GM12878 (cell line): ENCODE data around the gene LURAP1L. TPM values are rescaled to one million over a fixed set of nuclear protein-coding genes. Genes with fewer than 3 reads are reported as not detected.

Experiments used
- ATAC-seq: fragments of 200-7000 bp; cut with Tn5 transposase; 3 replicates; pipeline ENCODE4 v1.9.1; 2020; ENCODE audit warnings: mild to moderate bottlenecking, moderate library complexity
- BruUV-seq: library from RNA; stranded (reverse); fragments of 400-500 nt; replicated peaks from 2 replicates; lab custom pipeline; 2021; lab: Mats Ljungman, UMichigan
- CTCF ChIA-PET: fragments of 300-600 bp; sonication (Branson Sonifier 250); formaldehyde crosslinking; extraction: SDS; loops from one replicate; lab custom pipeline; 2021; ENCODE audit warnings: inconsistent platforms; lab: Yijun Ruan, JAX
- POLR2A ChIA-PET: fragments of 350-600 bp; formaldehyde crosslinking; extraction: SDS; loops from one replicate; lab custom pipeline; 2021; ENCODE audit warnings: inconsistent platforms; lab: Charles Lee
- RAD21 ChIA-PET: fragments of 300-600 bp; sonication (Branson Sonifier 250); formaldehyde crosslinking; loops from one replicate; lab custom pipeline; 2023; ENCODE audit warnings: antibody characterized with exemption; ENCODE audit not compliant: unreplicated experiment; lab: Charles Lee
- SMC1A ChIA-PET: fragments of 300-600 bp; sonication (Branson Sonifier 250); formaldehyde crosslinking; loops from one replicate; lab custom pipeline; 2023; ENCODE audit not compliant: unreplicated experiment, uncharacterized antibody; lab: Charles Lee
- DNase-seq: peaks from one replicate; pipeline ENCODE4 v3.0.0-alpha.2; 2011; ENCODE audit warnings: low read depth, low spot score
- FAIRE-seq: peaks from 3 replicates; lab custom pipeline; 2011; peaks lifted over from hg19 to GRCh38; lab: Jason Lieb, UNC
- H2AFZ ChIP-seq: 2 replicates; pipeline ENCODE4 v1.6.0; 2011; ENCODE audit warnings: low read depth, low read length, control low read depth; ENCODE audit not compliant: control insufficient read depth
- H3K27ac ChIP-seq: 2 replicates; pipeline ENCODE4 v1.5.1; 2011; ENCODE audit warnings: control low read depth; ENCODE audit not compliant: control insufficient read depth, insufficient read depth
- H3K27me3 ChIP-seq, 2 experiments: replicated peaks in 1 of 2; 2 replicates each; pipeline versions ENCODE4 v1.6.0 to v1.6.1; 2011; ENCODE audit warnings: low read length in 1 of 2; ENCODE audit not compliant: control insufficient read depth in 2 of 2, insufficient read depth in 2 of 2
- H3K36me3 ChIP-seq, 2 experiments: 2 replicates each; pipeline ENCODE4 v1.5.1; 2011; ENCODE audit warnings: low read length in 1 of 2; ENCODE audit not compliant: control insufficient read depth in 2 of 2, insufficient read depth in 2 of 2
- H3K4me1 ChIP-seq: 2 replicates; pipeline ENCODE4 v1.6.1; 2011; ENCODE audit warnings: mild to moderate bottlenecking, low read length, moderate library complexity, mixed read lengths; ENCODE audit not compliant: control insufficient read depth, insufficient read depth
- H3K4me2 ChIP-seq: 2 replicates; pipeline ENCODE4 v1.6.0; 2011; ENCODE audit warnings: control low read depth; ENCODE audit not compliant: control insufficient read depth, insufficient read depth
- H3K4me3 ChIP-seq: fragments of 200-600 bp; sonication (generic); 2 replicates; pipeline ENCODE4 v1.5.1; 2016
- H3K79me2 ChIP-seq: 2 replicates; pipeline ENCODE4 v1.6.0; 2011; ENCODE audit warnings: low read length; ENCODE audit not compliant: control insufficient read depth, insufficient read depth
- H3K9ac ChIP-seq: 2 replicates; pipeline ENCODE4 v1.8.0; 2011; ENCODE audit warnings: low read length, control low read depth, mixed read lengths; ENCODE audit not compliant: control insufficient read depth, insufficient read depth
- H3K9me3 ChIP-seq: replicated peaks from 3 replicates; pipeline ENCODE4 v1.5.1; 2011; ENCODE audit warnings: mild to moderate bottlenecking, low read length; ENCODE audit not compliant: control insufficient read depth, insufficient read depth
- H4K20me1 ChIP-seq: 2 replicates; pipeline ENCODE4 v1.6.0; 2011; ENCODE audit not compliant: control insufficient read depth, insufficient read depth
- BCL3 ChIP-seq: IDR thresholded peaks from 2 replicates; pipeline ENCODE4 v1.6.1; 2011; ENCODE audit warnings: borderline replicate concordance, low read depth, mild to moderate bottlenecking, moderate library complexity, low read length; ENCODE audit not compliant: insufficient read depth, poor library complexity, severe bottlenecking
- HCFC1 ChIP-seq: fragments of 150-350 bp; IDR thresholded peaks from 2 replicates; pipeline ENCODE4 v1.6.1; 2014; ENCODE audit warnings: low read length
- NFXL1 ChIP-seq: fragments of 450-650 bp; IDR thresholded peaks from 2 replicates; pipeline ENCODE4 v1.6.1; 2017; ENCODE audit warnings: antibody characterized with exemption, mild to moderate bottlenecking, borderline replicate concordance
- POLR2AphosphoS2 ChIP-seq: IDR thresholded peaks from 2 replicates; pipeline ENCODE4 v1.6.1; 2011; ENCODE audit warnings: low read depth, mild to moderate bottlenecking, low read length, improper control_type of control experiment, moderate library complexity
- POU2F2 ChIP-seq: IDR thresholded peaks from 3 replicates; pipeline ENCODE4 v1.6.1; 2011; ENCODE audit warnings: low read depth, mild to moderate bottlenecking, low read length, borderline replicate concordance
- RAD21 ChIP-seq: IDR thresholded peaks from 2 replicates; pipeline ENCODE4 v1.6.1; 2011; ENCODE audit warnings: mild to moderate bottlenecking, low read depth, low read length, moderate library complexity; ENCODE audit not compliant: insufficient read depth
- SKIL ChIP-seq: fragments of 450-650 bp; IDR thresholded peaks from 2 replicates; pipeline ENCODE4 v1.6.1; 2017; ENCODE audit warnings: mild to moderate bottlenecking, low read depth, inconsistent platforms; ENCODE audit not compliant: poor library complexity, severe bottlenecking
- TCF12 ChIP-seq: IDR thresholded peaks from 2 replicates; pipeline ENCODE4 v1.6.1; 2011; ENCODE audit warnings: low read depth, mild to moderate bottlenecking, low read length
- TCF7 ChIP-seq: IDR thresholded peaks from 2 replicates; pipeline ENCODE4 v1.6.1; 2014; ENCODE audit warnings: antibody characterized with exemption, borderline replicate concordance
- ZBED1 ChIP-seq: IDR thresholded peaks from 2 replicates; pipeline ENCODE4 v1.6.1; 2016; ENCODE audit warnings: borderline replicate concordance
- WGBS: methylation state at CpG from one replicate; pipeline ENCODE4 v1.1.6; 2016; ENCODE audit warnings: low lambda C conversion rate; ENCODE audit not compliant: insufficient replicate concordance, insufficient coverage; ENCODE audit errors: missing lambda C conversion rate; 5-methylcytosine and 5-hydroxymethylcytosine counted together
- in situ Hi-C: fragments of 300-500 bp; cut with MboI; formaldehyde crosslinking; loops from 9 replicates; pipeline ENCODE4 v1.14.3; 2018; ENCODE audit warnings: mixed read lengths
- intact Hi-C: fragments of 100-400 bp; cut with micrococcal nuclease; formaldehyde crosslinking; loops from one replicate; pipeline ENCODE4 v1.14.2; 2022; ENCODE audit not compliant: unreplicated experiment
- polyA plus RNA-seq, 11 experiments: library from polyadenylated mRNA; depleted of rRNA in 4 of 11; unstranded in 6 of 11; stranded (reverse) in 5 of 11; fragments of >200 nt; fragmentation: Nextera tagmentation in 4 of 11; fragmentation: Illumina TruSeq in 1 of 11; extraction: Ambion mirVana in 4 of 11; extraction: Trizol in 1 of 11; gene quantifications; 1 replicate in 1 of 11; 2 replicates in 10 of 11; pipeline versions ENCODE4 v1.2.1 to v1.2.3, GENCODE V29; 2011 to 2016; ENCODE audit warnings: inconsistent platforms in 2 of 11, missing spikeins in 2 of 11, low read depth in 1 of 11
- total RNA-seq, 4 experiments: library from RNA; depleted of rRNA in 3 of 4; stranded (reverse); fragments of >200 nt in 3 of 4; fragmentation: Illumina TruSeq in 1 of 4; extraction: Trizol in 1 of 4; gene quantifications; 2 replicates each; pipeline versions ENCODE4 v1.2.1 to v1.2.3, GENCODE V29; 2013 to 2021
- TF ChIP-seq, protein P1 (sequence below): fragments of 450-650 bp; IDR thresholded peaks from 2 replicates; pipeline ENCODE4 v1.6.1; 2014; ENCODE audit warnings: mild to moderate bottlenecking
- TF ChIP-seq, protein P2 (sequence below): fragments of 450-650 bp; conservative IDR thresholded peaks from 2 replicates; pipeline ENCODE4 v1.6.1; 2017; ENCODE audit warnings: mild to moderate bottlenecking, moderate library complexity
- TF ChIP-seq, protein P3 (sequence below): fragments of 450-650 bp; IDR thresholded peaks from 2 replicates; pipeline ENCODE4 v1.6.1; 2017; ENCODE audit warnings: low read depth, mild to moderate bottlenecking, moderate library complexity

The LURAP1L gene
- total and polyA plus RNA-seq, 10 of the 15 experiments (the other 5 are each of a cell fraction or from before 2014, with no cell fraction given), result 0.19 to 3.7 (median 0.69) TPM

DNA sequence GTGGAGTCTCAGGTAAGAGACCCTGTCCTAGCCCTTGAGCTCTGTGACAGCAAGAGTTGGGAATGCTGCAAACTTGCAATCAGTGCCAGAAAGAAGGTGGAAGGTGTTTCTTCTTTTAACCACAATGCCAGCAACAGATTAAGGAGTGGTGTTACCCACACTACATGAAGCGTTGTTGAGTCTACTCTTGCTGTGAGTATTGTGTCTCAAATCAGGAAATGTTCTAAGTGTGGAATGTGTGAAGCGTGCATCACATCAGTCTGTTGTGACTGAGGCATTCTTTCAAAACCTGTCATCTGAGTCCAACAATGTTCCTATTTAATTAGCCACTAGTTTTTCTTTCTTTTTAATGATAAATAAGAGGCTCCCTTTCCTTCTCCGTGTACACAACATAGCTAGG is 2.9 kb upstream of the LURAP1L start (continued):
- TF ChIP-seq, protein P1, sequence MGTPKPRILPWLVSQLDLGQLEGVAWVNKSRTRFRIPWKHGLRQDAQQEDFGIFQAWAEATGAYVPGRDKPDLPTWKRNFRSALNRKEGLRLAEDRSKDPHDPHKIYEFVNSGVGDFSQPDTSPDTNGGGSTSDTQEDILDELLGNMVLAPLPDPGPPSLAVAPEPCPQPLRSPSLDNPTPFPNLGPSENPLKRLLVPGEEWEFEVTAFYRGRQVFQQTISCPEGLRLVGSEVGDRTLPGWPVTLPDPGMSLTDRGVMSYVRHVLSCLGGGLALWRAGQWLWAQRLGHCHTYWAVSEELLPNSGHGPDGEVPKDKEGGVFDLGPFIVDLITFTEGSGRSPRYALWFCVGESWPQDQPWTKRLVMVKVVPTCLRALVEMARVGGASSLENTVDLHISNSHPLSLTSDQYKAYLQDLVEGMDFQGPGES, result no peak
- no peak for TF ChIP-seq POLR2AphosphoS2

GRCh38 chr9:12773562-12773961 is 1.3 kb upstream of the LURAP1L start:
- FAIRE-seq (no peak), DNase-seq (no peak), ATAC-seq (no peak)
- CTCF ChIA-PET, result interaction anchor here (1.0 to 3.4 kb wide), 2 partner anchors 46 to 51 kb away, joined by 4 to 13 read pairs; no protein-coding TSS in a partner anchor
- H3K9me3 ChIP-seq, result no peaks in the 10 kb centered on the region
- H3K4me1 ChIP-seq, result no peaks in the 10 kb centered on the region
- H3K27me3 ChIP-seq, result peaks cover 0 to 4% of the 10 kb centered on the region in 2 experiments; a peak in 3 of 4 replicates
- POLR2A ChIA-PET, result no interaction called here
- H3K9ac ChIP-seq, result no peak overlapping the region
- no TSS peak for BruUV-seq
- no peak overlapping the region for H3K4me3 ChIP-seq
- no peak overlapping the region for H2AFZ ChIP-seq
- intact Hi-C loops (loop anchor here (5.0 kb wide), 1 partner anchor 36 kb away; no protein-coding TSS in a partner anchor), in situ Hi-C loops (no loop called here)
- no peak overlapping the region for H3K27ac ChIP-seq
- no peaks in the 10 kb centered on the region for H4K20me1 ChIP-seq
- H3K36me3 ChIP-seq, result no peaks in the 10 kb centered on the region
- no peak overlapping the region for H3K4me2 ChIP-seq
- 0% methylated on average over 2 of the region's 2 CpGs for WGBS
- SMC1A ChIA-PET, result interaction anchor here (1.5 to 2.5 kb wide), 3 partner anchors 30 to 50 kb away, joined by 3 to 9 read pairs (median 4); no protein-coding TSS in a partner anchor
- H3K79me2 ChIP-seq, result no peaks in the 10 kb centered on the region
- RAD21 ChIA-PET, result interaction anchor here (0.9 to 2.0 kb wide), 2 partner anchors 37 to 44 kb away, joined by 3 to 4 read pairs; no protein-coding TSS in a partner anchor
- TF ChIP-seq, protein P2, sequence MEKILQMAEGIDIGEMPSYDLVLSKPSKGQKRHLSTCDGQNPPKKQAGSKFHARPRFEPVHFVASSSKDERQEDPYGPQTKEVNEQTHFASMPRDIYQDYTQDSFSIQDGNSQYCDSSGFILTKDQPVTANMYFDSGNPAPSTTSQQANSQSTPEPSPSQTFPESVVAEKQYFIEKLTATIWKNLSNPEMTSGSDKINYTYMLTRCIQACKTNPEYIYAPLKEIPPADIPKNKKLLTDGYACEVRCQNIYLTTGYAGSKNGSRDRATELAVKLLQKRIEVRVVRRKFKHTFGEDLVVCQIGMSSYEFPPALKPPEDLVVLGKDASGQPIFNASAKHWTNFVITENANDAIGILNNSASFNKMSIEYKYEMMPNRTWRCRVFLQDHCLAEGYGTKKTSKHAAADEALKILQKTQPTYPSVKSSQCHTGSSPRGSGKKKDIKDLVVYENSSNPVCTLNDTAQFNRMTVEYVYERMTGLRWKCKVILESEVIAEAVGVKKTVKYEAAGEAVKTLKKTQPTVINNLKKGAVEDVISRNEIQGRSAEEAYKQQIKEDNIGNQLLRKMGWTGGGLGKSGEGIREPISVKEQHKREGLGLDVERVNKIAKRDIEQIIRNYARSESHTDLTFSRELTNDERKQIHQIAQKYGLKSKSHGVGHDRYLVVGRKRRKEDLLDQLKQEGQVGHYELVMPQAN, result no peak
- TF ChIP-seq RAD21, result no peak
- TF ChIP-seq ZBED1, result no peak
- TF ChIP-seq HCFC1, result no peak
- TF ChIP-seq TCF12, result no peak
- no peak for TF ChIP-seq NFXL1
- TF ChIP-seq POU2F2, result no peak
- no peak for TF ChIP-seq TCF7
- TF ChIP-seq BCL3, result no peak
- TF ChIP-seq, protein P3, sequence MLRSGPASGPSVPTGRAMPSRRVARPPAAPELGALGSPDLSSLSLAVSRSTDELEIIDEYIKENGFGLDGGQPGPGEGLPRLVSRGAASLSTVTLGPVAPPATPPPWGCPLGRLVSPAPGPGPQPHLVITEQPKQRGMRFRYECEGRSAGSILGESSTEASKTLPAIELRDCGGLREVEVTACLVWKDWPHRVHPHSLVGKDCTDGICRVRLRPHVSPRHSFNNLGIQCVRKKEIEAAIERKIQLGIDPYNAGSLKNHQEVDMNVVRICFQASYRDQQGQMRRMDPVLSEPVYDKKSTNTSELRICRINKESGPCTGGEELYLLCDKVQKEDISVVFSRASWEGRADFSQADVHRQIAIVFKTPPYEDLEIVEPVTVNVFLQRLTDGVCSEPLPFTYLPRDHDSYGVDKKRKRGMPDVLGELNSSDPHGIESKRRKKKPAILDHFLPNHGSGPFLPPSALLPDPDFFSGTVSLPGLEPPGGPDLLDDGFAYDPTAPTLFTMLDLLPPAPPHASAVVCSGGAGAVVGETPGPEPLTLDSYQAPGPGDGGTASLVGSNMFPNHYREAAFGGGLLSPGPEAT, result no peak
- no peak for TF ChIP-seq SKIL
